Activated CD4-positive, CD25-positive, alpha-beta regulatory T cell treated with anti-CD3 and anti-CD28 coated beads, Interleukin-2, amount 50 U/mL, for 72 hours (primary cell): Measurements from ENCODE around the gene DLGAP1.
A peak's percentile ranks its signal among the peaks of the same experiment; 100 is the strongest.

Experiments used
- DNase-seq: peaks from one replicate; pipeline ENCODE4 v3.0.0; 2021

DLGAP1 gene

GRCh38 chr18:3552305-3552704 is 902.8 kb downstream of the DLGAP1 start:
- no peak for DNase-seq

- DNase-seq = no peak
These were observed 907.1 kb downstream of the DLGAP1 start for GRCh38 chr18:3547891-3548615.

GRCh38 chr18:3546106-3546505 is 909.0 kb downstream of the DLGAP1 start:
- DNase-seq = no peak

- DNase-seq = no peak
These were observed 910.6 kb downstream of the DLGAP1 start for GRCh38 chr18:3544537-3544936.

- no peak for DNase-seq
These were observed 913.3 kb downstream of the DLGAP1 start for GRCh38 chr18:3541549-3542386.

GRCh38 chr18:3540805-3541548 is 914.1 kb downstream of the DLGAP1 start:
- no peak for DNase-seq

- DNase-seq = no peak
These were observed 916.0 kb downstream of the DLGAP1 start for GRCh38 chr18:3538954-3539617.

- no peak for DNase-seq
These were observed 916.7 kb downstream of the DLGAP1 start for GRCh38 chr18:3538456-3538855.

- no peak for DNase-seq
These were observed 924.3 kb downstream of the DLGAP1 start for GRCh38 chr18:3530807-3531206.

- DNase-seq = no peak
These were observed 925.5 kb downstream of the DLGAP1 start for GRCh38 chr18:3529601-3530000.

- no peak for DNase-seq
These were observed 926.0 kb downstream of the DLGAP1 start for GRCh38 chr18:3529077-3529476.

- no peak for DNase-seq
These were observed 926.9 kb downstream of the DLGAP1 start for GRCh38 chr18:3528231-3528630.

GRCh38 chr18:3526421-3527354 is 928.4 kb downstream of the DLGAP1 start:
- no peak for DNase-seq

- DNase-seq = peak; percentile 32
These were observed 929.2 kb downstream of the DLGAP1 start for GRCh38 chr18:3525870-3526420.

GRCh38 chr18:3524706-3525105 is 930.4 kb downstream of the DLGAP1 start:
- no peak for DNase-seq

- DNase-seq = no peak
These were observed 934.6 kb downstream of the DLGAP1 start for GRCh38 chr18:3520230-3521085.

- no peak for DNase-seq
These were observed 940.5 kb downstream of the DLGAP1 start for GRCh38 chr18:3514312-3515216.

- no peak for DNase-seq
These were observed 941.6 kb downstream of the DLGAP1 start for GRCh38 chr18:3513481-3513880.

GRCh38 chr18:3511980-3512379 is 943.1 kb downstream of the DLGAP1 start:
- no peak for DNase-seq
